Measurements from ENCODE around the gene RPL11.
"Not testable (repeated sequence)": the region's sequence is repeated elsewhere in the genome, so short reads cannot be mapped to it uniquely, and the experiment has no call there.

The RPL11 gene

GRCh38 chr1:23691499-23692307 is at the start of gene RPL11:
TSS of gene RPL11 (plus strand) at chr1:23691806. CDS start at chr1:23691824, 18 bp downstream.
- DNase-seq (ENCODE audit: low spot score): peak; percentile 96

- no peak for DNase-seq (ENCODE audit: low spot score)
These were observed 47.7 kb upstream of the RPL11 start for GRCh38 chr1:23643736-23644554.

- DNase-seq (ENCODE audit: low spot score): no peak
These were observed 47.1 kb upstream of the RPL11 start for GRCh38 chr1:23644555-23644866.

GRCh38 chr1:23645338-23645737 is 46.3 kb upstream of the RPL11 start:
- no peak for DNase-seq (ENCODE audit: low spot score)

GRCh38 chr1:23646091-23646490 is 45.5 kb upstream of the RPL11 start:
- no peak for DNase-seq (ENCODE audit: low spot score)

- DNase-seq (ENCODE audit: low spot score): no peak
These were observed 45.1 kb upstream of the RPL11 start for GRCh38 chr1:23646541-23646940.

- no peak for DNase-seq (ENCODE audit: low spot score)
These were observed 43.0 kb upstream of the RPL11 start for GRCh38 chr1:23648576-23648975.

- DNase-seq (ENCODE audit: low spot score): not testable (repeated sequence)
These were observed 42.4 kb upstream of the RPL11 start for GRCh38 chr1:23649157-23649556.

- DNase-seq (ENCODE audit: low spot score): no peak
These were observed 41.1 kb upstream of the RPL11 start for GRCh38 chr1:23650344-23650990.

- no peak for DNase-seq (ENCODE audit: low spot score)
These were observed 40.4 kb upstream of the RPL11 start for GRCh38 chr1:23651069-23651808.

GRCh38 chr1:23657659-23658275 is 33.8 kb upstream of the RPL11 start:
- peak; percentile 44 for DNase-seq (ENCODE audit: low spot score)

GRCh38 chr1:23660671-23661070 is 30.9 kb upstream of the RPL11 start:
- no peak for DNase-seq (ENCODE audit: low spot score)

- DNase-seq (ENCODE audit: low spot score): no peak
These were observed 29.7 kb upstream of the RPL11 start for GRCh38 chr1:23661887-23662286.

- DNase-seq (ENCODE audit: low spot score): no peak
These were observed 26.5 kb upstream of the RPL11 start for GRCh38 chr1:23664837-23665795.

- DNase-seq (ENCODE audit: low spot score): no peak
These were observed 24.2 kb upstream of the RPL11 start for GRCh38 chr1:23667411-23667810.

GRCh38 chr1:23670709-23671108 is 20.9 kb upstream of the RPL11 start:
- DNase-seq (ENCODE audit: low spot score): no peak

- peak; percentile 77 for DNase-seq (ENCODE audit: low spot score)
These were observed 18.4 kb upstream of the RPL11 start for GRCh38 chr1:23673086-23673813.

GRCh38 chr1:23679815-23680214 is 11.8 kb upstream of the RPL11 start:
- DNase-seq (ENCODE audit: low spot score): no peak

- no peak for DNase-seq (ENCODE audit: low spot score)
These were observed 8.7 kb upstream of the RPL11 start for GRCh38 chr1:23682946-23683345.

GRCh38 chr1:23684415-23684814 is 7.2 kb upstream of the RPL11 start:
- no peak for DNase-seq (ENCODE audit: low spot score)

All from LoVo (cell line).